Spleen (tissue), 11 donors: Measurements from ENCODE around the gene PTPN13. TPM values are rescaled to one million over a fixed set of nuclear protein-coding genes. Genes with fewer than 3 reads are reported as not detected.

Experiments used
- DNase-seq: peaks from one replicate; pipeline ENCODE4 v3.0.0-alpha.2; 2020
- H3K27ac ChIP-seq, 8 donors: fragments of 200-600 bp; sonication (generic) in 7 of 8; 1 replicate in 4 of 8; 2 replicates in 4 of 8; pipeline versions ENCODE4 v1.5.0 to v1.8.0; 2016 to 2021; ENCODE audit warnings: inconsistent platforms in 4 of 8, mild to moderate bottlenecking in 4 of 8, moderate library complexity in 1 of 8
- H3K27me3 ChIP-seq, 7 donors: fragments of 200-600 bp; sonication (generic) in 6 of 7; replicated peaks in 1 of 7; 1 replicate in 4 of 7; 2 replicates in 3 of 7; pipeline versions ENCODE4 v1.5.0 to v1.8.0; 2016 to 2021; ENCODE audit warnings: inconsistent platforms in 3 of 7, mild to moderate bottlenecking in 1 of 7
- H3K36me3 ChIP-seq, 6 donors: fragments of 200-600 bp; sonication (generic) in 5 of 6; 1 replicate in 4 of 6; 2 replicates in 2 of 6; pipeline versions ENCODE4 v1.5.0 to v1.8.0; 2016 to 2021; ENCODE audit warnings: inconsistent platforms in 2 of 6
- H3K4me1 ChIP-seq, 6 donors: fragments of 200-600 bp; sonication (generic) in 5 of 6; 1 replicate in 3 of 6; 2 replicates in 3 of 6; pipeline versions ENCODE4 v1.5.0 to v1.8.0; 2016 to 2021; ENCODE audit warnings: inconsistent platforms in 3 of 6
- H3K4me3 ChIP-seq, 8 donors: fragments of 200-600 bp; sonication (generic) in 7 of 8; 1 replicate in 4 of 8; 2 replicates in 4 of 8; pipeline versions ENCODE4 v1.5.0 to v1.8.0; 2016 to 2021; ENCODE audit warnings: inconsistent platforms in 4 of 8, mild to moderate bottlenecking in 4 of 8, moderate library complexity in 2 of 8
- H3K9me3 ChIP-seq, 8 donors: fragments of 200-600 bp; sonication (generic) in 7 of 8; 1 replicate in 4 of 8; 2 replicates in 4 of 8; pipeline versions ENCODE4 v1.5.0 to v1.8.0; 2016 to 2021; ENCODE audit warnings: inconsistent platforms in 4 of 8
- POLR2A ChIP-seq, 3 donors: fragments of 450-650 bp; IDR thresholded peaks; one replicate each; pipeline ENCODE4 v1.5.1; 2017; ENCODE audit warnings: antibody characterized with exemption in 3 of 3, mild to moderate bottlenecking in 1 of 3
- POLR2AphosphoS5 ChIP-seq, 3 donors: sonication (generic); formaldehyde crosslinking; IDR thresholded peaks; one replicate each; pipeline ENCODE4 v1.5.1; 2017; ENCODE audit warnings: antibody characterized with exemption in 3 of 3
- whole genome bisulfite sequencing, 5 donors: extraction: QIAGEN DNeasy Blood & Tissue Kit in 3 of 5; methylation state at CpG; one replicate each; pipeline versions ENCODE4 v1.1.5 to v1.1.7; 2013 to 2018; 5-methylcytosine and 5-hydroxymethylcytosine counted together
- intact Hi-C: fragments of 100-400 bp; cut with DNase I; formaldehyde crosslinking; loops from one replicate; pipeline ENCODE4 v1.15.0; 2023; ENCODE audit warnings: low total_unique reads
- polyA plus RNA-seq, 3 donors: library from polyadenylated mRNA; stranded (reverse); fragments of 200-250 nt; gene quantifications; one replicate each; pipeline ENCODE4 v1.2.1, GENCODE V29; 2013
- total RNA-seq, 7 donors: library from RNA; depleted of rRNA in 3 of 7; stranded (reverse); fragments of >200 nt in 3 of 7; fragmentation: NEBNext Ultra II Directional in 4 of 7; extraction: Animal tissue kit (Norgen Biotek cat#: 25700) in 4 of 7; gene quantifications; one replicate each; pipeline versions ENCODE4 v1.1.0 to v1.2.1, GENCODE V29; 2016 to 2021
- TF ChIP-seq, protein P1 (sequence below), 11 experiments: fragments of 200-600 bp in 7 of 11; fragments of 450-650 bp in 4 of 11; sonication (generic) in 4 of 11; IDR thresholded peaks in 8 of 11; conservative IDR thresholded peaks in 3 of 11; 1 replicate in 7 of 11; 2 replicates in 4 of 11; pipeline versions ENCODE4 v1.4.0 to v1.8.0; 2016 to 2021; ENCODE audit warnings: antibody characterized with exemption in 11 of 11, inconsistent platforms in 4 of 11, mild to moderate bottlenecking in 1 of 11
- donor health status: healthy with polysubstance abuse.
- donor health status: DM: no; HTN: no; CAD: no; lungs with moderate emphysema.
- donor health status: DM: no; HTN: no; CAD: no.
- donor health status: Bipolar disorder and iron deficiency.
- donor health status: healthy.
- donor health status: DM: no; HTN: no; CAD: no.
- donor health status: DM: yes; HTN: yes; CAD: no.

Gene PTPN13
- total and polyA plus RNA-seq, 10 donors, result 0.57 to 20.1 (median 10.5) TPM

DNA sequence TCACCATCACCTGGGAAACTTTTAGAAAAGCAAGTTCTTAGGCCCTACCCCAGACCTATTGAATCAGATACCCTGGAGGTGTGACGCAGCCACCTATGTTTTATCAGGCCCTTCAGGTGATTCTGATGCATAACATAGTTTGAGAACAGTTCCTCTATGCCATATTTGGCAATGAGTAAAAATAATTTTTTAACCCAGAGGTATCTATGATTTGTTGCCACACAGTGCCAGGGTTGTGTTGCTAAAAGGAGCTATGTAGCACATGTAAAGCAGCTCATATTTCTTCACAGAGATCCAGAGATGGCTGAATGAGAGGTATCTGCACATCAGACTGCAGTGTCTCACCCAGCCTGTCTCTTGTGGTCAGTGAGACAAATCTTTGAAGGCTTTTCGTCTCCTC, 85.3 kb downstream of the PTPN13 start:
- no peak overlapping the region for H3K4me3 ChIP-seq
- WGBS, 5 donors, result 94 to 99% (median 96%) methylated on average over 2 of the region's 2 CpGs
- intact Hi-C loops, result no loop called here
- TF ChIP-seq POLR2AphosphoS5 (IDR thresholded peaks at IDR 0.05), result no peak
- TF ChIP-seq, protein P1, sequence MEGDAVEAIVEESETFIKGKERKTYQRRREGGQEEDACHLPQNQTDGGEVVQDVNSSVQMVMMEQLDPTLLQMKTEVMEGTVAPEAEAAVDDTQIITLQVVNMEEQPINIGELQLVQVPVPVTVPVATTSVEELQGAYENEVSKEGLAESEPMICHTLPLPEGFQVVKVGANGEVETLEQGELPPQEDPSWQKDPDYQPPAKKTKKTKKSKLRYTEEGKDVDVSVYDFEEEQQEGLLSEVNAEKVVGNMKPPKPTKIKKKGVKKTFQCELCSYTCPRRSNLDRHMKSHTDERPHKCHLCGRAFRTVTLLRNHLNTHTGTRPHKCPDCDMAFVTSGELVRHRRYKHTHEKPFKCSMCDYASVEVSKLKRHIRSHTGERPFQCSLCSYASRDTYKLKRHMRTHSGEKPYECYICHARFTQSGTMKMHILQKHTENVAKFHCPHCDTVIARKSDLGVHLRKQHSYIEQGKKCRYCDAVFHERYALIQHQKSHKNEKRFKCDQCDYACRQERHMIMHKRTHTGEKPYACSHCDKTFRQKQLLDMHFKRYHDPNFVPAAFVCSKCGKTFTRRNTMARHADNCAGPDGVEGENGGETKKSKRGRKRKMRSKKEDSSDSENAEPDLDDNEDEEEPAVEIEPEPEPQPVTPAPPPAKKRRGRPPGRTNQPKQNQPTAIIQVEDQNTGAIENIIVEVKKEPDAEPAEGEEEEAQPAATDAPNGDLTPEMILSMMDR (IDR thresholded peaks at IDR 0.05 in 8 of 11, conservative IDR thresholded peaks at IDR 0.05 in 3 of 11), result no peak
- TF ChIP-seq POLR2A (IDR thresholded peaks at IDR 0.05), result no peak
- no peaks in the 10 kb centered on the region for H3K9me3 ChIP-seq
- no peaks in the 10 kb centered on the region for H3K4me1 ChIP-seq
- H3K36me3 ChIP-seq, result no peaks in the 10 kb centered on the region
- no peak overlapping the region for H3K27ac ChIP-seq
- no peaks in the 10 kb centered on the region for H3K27me3 ChIP-seq
- DNase-seq, result no peak

DNA sequence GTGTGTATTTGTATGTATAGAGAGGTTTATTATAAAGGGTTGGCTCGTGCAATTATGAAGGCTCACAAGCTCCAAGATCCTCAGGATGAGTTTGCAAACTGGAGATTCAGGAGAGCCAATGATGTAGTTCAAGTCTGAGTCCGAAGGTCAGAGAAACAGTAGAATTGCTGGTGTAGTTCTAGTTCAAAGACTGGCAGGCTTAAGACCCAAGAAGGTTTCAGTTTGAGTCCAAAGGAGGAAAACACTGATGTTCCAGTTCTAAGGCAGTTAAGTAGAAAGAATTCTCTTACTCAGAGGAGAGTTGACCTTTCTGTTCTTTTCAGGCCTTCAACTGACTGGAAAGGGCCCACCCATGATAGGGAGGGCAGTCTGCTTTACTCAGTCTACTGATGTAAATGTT, 89.1 kb downstream of the PTPN13 start:
- Histone ChIP-seq H3K27ac (no peak overlapping the region), H3K36me3 (no peaks in the 10 kb centered on the region), H3K4me3 (no peak overlapping the region), H3K4me1 (no peaks in the 10 kb centered on the region), H3K27me3 (no peaks in the 10 kb centered on the region), H3K9me3 (no peaks in the 10 kb centered on the region)
- intact Hi-C loops, result no loop called here
- WGBS, 5 donors, result 78 to 89% (median 86%) methylated on average over 2 of the region's 2 CpGs
- DNase-seq, result no peak
- TF ChIP-seq POLR2A (IDR thresholded peaks at IDR 0.05) (no peak), POLR2AphosphoS5 (IDR thresholded peaks at IDR 0.05) (no peak)
- TF ChIP-seq, protein P1 (IDR thresholded peaks at IDR 0.05 in 8 of 11, conservative IDR thresholded peaks at IDR 0.05 in 3 of 11), result no peak

DNA sequence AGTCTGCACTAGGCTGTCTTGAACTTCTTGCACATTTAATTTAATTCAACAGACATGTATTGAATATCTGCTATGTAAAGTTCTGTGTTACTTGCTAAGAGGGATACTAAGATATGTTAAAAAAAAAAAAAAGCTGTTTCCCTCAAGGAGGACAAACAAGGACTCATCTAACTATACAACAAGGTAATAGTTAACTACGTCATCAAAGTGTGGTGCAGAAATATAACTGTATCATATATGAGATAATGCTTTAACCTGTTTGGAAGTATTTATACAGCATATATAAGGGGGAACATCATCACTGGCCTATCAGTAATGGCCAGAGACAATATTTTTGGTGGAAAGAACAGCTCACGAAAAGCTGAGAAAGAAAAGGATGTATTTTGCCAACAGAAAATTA, 89.9 kb downstream of the PTPN13 start:
- no peak for DNase-seq
- no peaks in the 10 kb centered on the region for H3K36me3 ChIP-seq
- no peak overlapping the region for H3K27ac ChIP-seq
- no peaks in the 10 kb centered on the region for H3K4me1 ChIP-seq
- WGBS, 5 donors, result 84 to 93% (median 90%) methylated on average over 2 of the region's 2 CpGs
- no peak overlapping the region for H3K4me3 ChIP-seq
- H3K9me3 ChIP-seq, result no peaks in the 10 kb centered on the region
- no peaks in the 10 kb centered on the region for H3K27me3 ChIP-seq
- TF ChIP-seq POLR2A (IDR thresholded peaks at IDR 0.05) (no peak), POLR2AphosphoS5 (IDR thresholded peaks at IDR 0.05) (no peak)
- TF ChIP-seq, protein P1 (IDR thresholded peaks at IDR 0.05 in 8 of 11, conservative IDR thresholded peaks at IDR 0.05 in 3 of 11), result no peak
- intact Hi-C loops, result no loop called here

DNA sequence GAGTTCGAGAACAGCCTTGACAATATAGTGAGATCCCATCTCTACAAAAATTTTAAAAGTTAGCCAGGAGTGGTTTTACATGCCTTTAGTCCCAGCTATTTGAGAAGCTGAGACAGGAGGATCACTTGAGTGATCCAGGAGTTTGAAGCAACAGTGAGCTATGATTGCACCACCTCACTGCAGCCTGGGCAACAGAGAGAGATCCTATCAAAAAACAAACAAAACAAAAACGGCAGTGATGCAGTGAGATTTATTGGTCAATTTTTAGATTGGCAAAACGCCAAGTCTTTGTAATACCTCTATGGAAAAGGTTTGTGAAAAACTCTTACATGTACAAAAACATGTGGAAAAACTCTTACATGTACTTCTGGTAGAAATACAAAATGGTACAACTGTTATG, 91.3 kb downstream of the PTPN13 start:
- Histone ChIP-seq H3K36me3 (no peaks in the 10 kb centered on the region), H3K27me3 (no peaks in the 10 kb centered on the region), H3K27ac (no peak overlapping the region), H3K9me3 (no peaks in the 10 kb centered on the region), H3K4me3 (no peak overlapping the region), H3K4me1 (no peaks in the 10 kb centered on the region)
- no peak for TF ChIP-seq POLR2A (IDR thresholded peaks at IDR 0.05)
- no peak for TF ChIP-seq POLR2AphosphoS5 (IDR thresholded peaks at IDR 0.05)
- TF ChIP-seq, protein P1 (IDR thresholded peaks at IDR 0.05 in 8 of 11, conservative IDR thresholded peaks at IDR 0.05 in 3 of 11), result no peak
- intact Hi-C loops, result no loop called here
- 57 to 72% (median 63%) methylated on average over 3 of the region's 3 CpGs for WGBS, 5 donors
- DNase-seq, result no peak
